Measurements from ENCODE around the gene C14orf119. TPM values are rescaled to one million over a fixed set of nuclear protein-coding genes. Genes with fewer than 3 reads are reported as not detected.

C14orf119 gene
- total RNA-seq, 2 experiments from 2014 or later, result 42.4 to 44.5 TPM

DNA sequence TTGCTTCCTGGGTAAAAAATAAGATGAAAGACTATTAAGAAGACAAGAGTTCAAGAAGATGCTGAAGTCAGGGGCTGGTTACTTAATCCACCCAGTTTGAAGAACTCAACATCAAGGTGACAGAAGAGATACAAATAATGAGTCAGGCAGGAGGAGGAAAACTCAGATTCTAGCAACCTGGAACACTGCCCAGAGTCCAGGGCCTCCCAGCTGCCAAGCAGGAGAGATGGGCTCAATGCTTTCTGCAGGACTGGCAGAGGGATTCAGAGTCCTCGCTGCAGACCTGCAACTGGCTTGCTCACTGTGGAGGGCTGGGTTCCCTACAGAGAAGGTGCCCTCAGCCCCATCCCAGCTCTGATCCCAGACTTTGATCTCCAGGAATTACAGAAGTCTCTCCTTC lies 52.4 kb downstream of the C14orf119 start:
- no peak overlapping the region for H3K4me2 ChIP-seq (ENCODE audit: low read length)
- no TSS peak for BruUV-seq (replicated peaks)
- no peak for TF ChIP-seq CTCF (conservative IDR thresholded peaks at IDR 0.05; ENCODE audit: low read length)
- no peak for TF ChIP-seq EZH2phosphoT487 (IDR thresholded peaks at IDR 0.05; ENCODE audit: borderline replicate concordance, low read depth, low read length)

DNA sequence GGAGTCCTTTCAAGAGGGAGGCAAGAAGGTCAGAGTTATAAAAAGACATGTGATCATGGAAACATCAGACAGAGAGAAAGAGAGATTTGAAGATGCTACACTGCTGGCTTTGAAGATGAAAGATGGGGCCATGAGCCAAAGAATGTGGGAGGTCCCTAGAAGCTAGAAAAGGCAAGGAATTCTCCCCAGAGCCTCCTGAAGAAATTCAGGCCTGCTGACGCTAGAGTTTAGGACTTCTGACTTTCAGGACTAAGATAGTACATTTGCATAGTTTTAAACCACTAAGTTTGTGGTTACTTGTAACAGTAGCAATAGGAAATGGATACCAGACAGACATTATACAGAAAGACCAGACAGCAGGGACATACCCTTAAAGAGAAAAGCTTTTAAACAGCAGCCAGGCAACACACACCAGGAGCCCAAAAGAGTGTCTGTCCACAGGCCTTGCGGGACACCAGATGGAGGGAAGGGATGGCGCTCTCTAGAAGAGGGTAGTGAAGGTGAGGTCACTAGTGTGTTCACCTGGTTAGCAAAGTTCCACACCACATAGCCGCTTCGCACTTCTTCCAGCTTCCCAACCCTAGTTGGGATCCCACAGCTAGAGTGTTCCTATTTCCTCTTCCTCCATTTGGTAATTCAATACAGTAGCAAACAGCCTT lies 53.4 kb downstream of the C14orf119 start:
- H4K20me1 ChIP-seq (ENCODE audit: insufficient read depth, low read length), result no peaks in the 10 kb centered on the region
- H3K79me2 ChIP-seq (ENCODE audit: insufficient read depth, low read depth, low read length), result no peaks in the 10 kb centered on the region
- H3K9me2 ChIP-seq (ENCODE audit: insufficient read depth, low read length), result no peaks in the 10 kb centered on the region
- H3K9me3 ChIP-seq (ENCODE audit: low read length), result no peaks in the 10 kb centered on the region
- no peak for DNase-seq (ENCODE audit: low spot score)
- ChIA-PET POLR2A (no interaction called here), CTCF (ENCODE audit: unreplicated experiment) (no interaction called here)
- intact Hi-C loops (cut with micrococcal nuclease; ENCODE audit: unreplicated experiment), result no loop called here
- H3K36me3 ChIP-seq (ENCODE audit: insufficient read depth, low read length), result no peaks in the 10 kb centered on the region
- no peaks in the 10 kb centered on the region for H3K4me1 ChIP-seq (ENCODE audit: insufficient read depth, low read length, poor library complexity, severe bottlenecking)
- H2AFZ ChIP-seq (ENCODE audit: low read length), result no peak overlapping the region
- TF ChIP-seq CTCF (conservative IDR thresholded peaks at IDR 0.05; ENCODE audit: low read length) (no peak), EZH2phosphoT487 (IDR thresholded peaks at IDR 0.05; ENCODE audit: borderline replicate concordance, low read depth, low read length) (no peak)
- BruUV-seq (replicated peaks), result no TSS peak
- no peak overlapping the region for H3K4me2 ChIP-seq (ENCODE audit: low read length)
- no peak overlapping the region for H3K27ac ChIP-seq (ENCODE audit: low read depth, low read length, poor library complexity, severe bottlenecking)
- H3K4me3 ChIP-seq (ENCODE audit: low read depth, low read length, poor library complexity, severe bottlenecking), result no peak overlapping the region

More for the DNA sequence above, 52.4 kb downstream of the C14orf119 start:
- DNase-seq (ENCODE audit: low spot score), result no peak
- H3K79me2 ChIP-seq (ENCODE audit: insufficient read depth, low read depth, low read length), result no peaks in the 10 kb centered on the region
- H3K4me3 ChIP-seq (ENCODE audit: low read depth, low read length, poor library complexity, severe bottlenecking), result no peak overlapping the region
- no peak overlapping the region for H2AFZ ChIP-seq (ENCODE audit: low read length)
- H3K9me2 ChIP-seq (ENCODE audit: insufficient read depth, low read length), result no peaks in the 10 kb centered on the region
- ChIA-PET CTCF (ENCODE audit: unreplicated experiment) (no interaction called here), POLR2A (no interaction called here)
- H3K27ac ChIP-seq (ENCODE audit: low read depth, low read length, poor library complexity, severe bottlenecking), result no peak overlapping the region
- H3K4me1 ChIP-seq (ENCODE audit: insufficient read depth, low read length, poor library complexity, severe bottlenecking), result no peaks in the 10 kb centered on the region
- no peaks in the 10 kb centered on the region for H3K9me3 ChIP-seq (ENCODE audit: low read length)
- intact Hi-C loops (cut with micrococcal nuclease; ENCODE audit: unreplicated experiment), result no loop called here
- no peaks in the 10 kb centered on the region for H3K36me3 ChIP-seq (ENCODE audit: insufficient read depth, low read length)
- H4K20me1 ChIP-seq (ENCODE audit: insufficient read depth, low read length), result no peaks in the 10 kb centered on the region

DNA sequence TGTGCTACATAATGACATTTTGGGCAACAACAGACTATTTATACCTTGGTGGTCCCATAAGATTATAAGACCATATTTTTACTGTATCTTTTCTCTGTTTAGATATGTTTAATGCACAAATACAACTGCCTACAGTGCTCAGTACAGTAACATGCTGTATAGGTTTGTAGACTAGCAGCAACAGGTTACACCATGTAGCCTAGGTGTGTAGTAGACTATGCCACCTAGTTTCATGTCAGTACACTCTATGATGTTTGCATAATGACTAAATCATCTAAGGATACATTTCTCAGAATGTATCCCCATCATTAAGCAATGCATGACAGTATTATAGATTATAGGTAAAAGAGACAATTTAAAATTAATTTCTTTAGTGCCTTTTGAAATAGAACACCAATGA lies 54.4 kb downstream of the C14orf119 start:
- no peaks in the 10 kb centered on the region for H3K9me3 ChIP-seq (ENCODE audit: low read length)
- no peaks in the 10 kb centered on the region for H3K9me2 ChIP-seq (ENCODE audit: insufficient read depth, low read length)
- H3K27ac ChIP-seq (ENCODE audit: low read depth, low read length, poor library complexity, severe bottlenecking), result no peak overlapping the region
- CTCF ChIA-PET (ENCODE audit: unreplicated experiment), result no interaction called here
- BruUV-seq (replicated peaks), result no TSS peak
- H3K4me1 ChIP-seq (ENCODE audit: insufficient read depth, low read length, poor library complexity, severe bottlenecking), result no peaks in the 10 kb centered on the region
- TF ChIP-seq CTCF (conservative IDR thresholded peaks at IDR 0.05; ENCODE audit: low read length) (no peak), EZH2phosphoT487 (IDR thresholded peaks at IDR 0.05; ENCODE audit: borderline replicate concordance, low read depth, low read length) (no peak)
- H4K20me1 ChIP-seq (ENCODE audit: insufficient read depth, low read length), result no peaks in the 10 kb centered on the region
- no peak for DNase-seq (ENCODE audit: low spot score)
- no peaks in the 10 kb centered on the region for H3K79me2 ChIP-seq (ENCODE audit: insufficient read depth, low read depth, low read length)
- POLR2A ChIA-PET, result no interaction called here
- intact Hi-C loops (cut with micrococcal nuclease; ENCODE audit: unreplicated experiment), result no loop called here
- H2AFZ ChIP-seq (ENCODE audit: low read length), result no peak overlapping the region
- no peak overlapping the region for H3K4me3 ChIP-seq (ENCODE audit: low read depth, low read length, poor library complexity, severe bottlenecking)
- H3K36me3 ChIP-seq (ENCODE audit: insufficient read depth, low read length), result no peaks in the 10 kb centered on the region
- no peak overlapping the region for H3K4me2 ChIP-seq (ENCODE audit: low read length)

Data from OCI-LY7 (cell line).